ENCODE data around the gene TBXA2R.

TBXA2R gene

DNA sequence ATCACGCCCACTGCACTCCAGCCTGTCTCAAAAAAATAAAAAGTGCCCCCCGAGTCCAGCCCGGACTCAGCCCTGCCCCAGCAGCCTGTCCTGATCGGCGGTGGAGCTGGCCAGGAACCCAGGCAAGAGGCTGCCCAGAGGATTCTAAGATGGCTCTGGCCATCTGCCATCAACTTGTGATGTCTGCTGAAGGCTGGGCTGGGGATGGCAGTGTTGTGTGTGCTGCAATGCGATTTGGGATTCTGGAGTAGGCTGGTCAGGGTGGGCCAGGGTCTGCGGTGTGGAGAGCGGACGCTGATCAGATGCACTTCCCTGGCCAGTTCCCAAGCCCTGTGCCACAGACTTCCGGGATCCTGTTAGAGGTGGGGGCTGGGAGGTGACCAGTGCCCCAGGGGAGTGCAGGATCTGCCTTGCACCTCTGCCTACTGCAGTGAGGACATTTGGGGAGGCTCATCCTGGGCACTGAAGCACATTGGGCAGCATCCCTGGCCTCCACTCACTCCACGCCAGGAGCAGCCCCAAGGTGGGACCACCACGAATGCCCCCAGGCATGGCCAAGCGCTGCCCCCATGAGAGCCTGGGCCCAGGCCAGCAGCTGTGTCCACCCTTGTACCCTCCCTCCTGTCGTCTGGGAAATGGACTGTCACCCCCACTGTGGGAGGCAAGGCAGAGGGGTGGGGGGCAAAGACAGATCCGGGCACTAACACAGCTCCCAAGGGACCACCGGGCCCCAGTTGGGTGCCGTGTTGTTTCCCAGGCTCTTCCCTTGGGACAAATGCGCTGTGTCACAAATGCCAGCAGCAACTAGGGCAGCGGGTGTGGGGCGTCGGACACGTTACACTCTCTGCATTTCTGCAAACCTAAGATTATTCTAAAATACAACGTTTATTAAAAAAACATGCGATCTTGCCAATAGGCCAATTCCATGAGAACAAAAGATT lies 3.4 kb upstream of the TBXA2R start:
- no peak overlapping the region for H3K27ac Mint-ChIP-seq
- H3K36me3 Mint-ChIP-seq (ENCODE audit: low read depth), result peaks cover 9% of the 10 kb centered on the region
- TF ChIP-seq, protein P1, sequence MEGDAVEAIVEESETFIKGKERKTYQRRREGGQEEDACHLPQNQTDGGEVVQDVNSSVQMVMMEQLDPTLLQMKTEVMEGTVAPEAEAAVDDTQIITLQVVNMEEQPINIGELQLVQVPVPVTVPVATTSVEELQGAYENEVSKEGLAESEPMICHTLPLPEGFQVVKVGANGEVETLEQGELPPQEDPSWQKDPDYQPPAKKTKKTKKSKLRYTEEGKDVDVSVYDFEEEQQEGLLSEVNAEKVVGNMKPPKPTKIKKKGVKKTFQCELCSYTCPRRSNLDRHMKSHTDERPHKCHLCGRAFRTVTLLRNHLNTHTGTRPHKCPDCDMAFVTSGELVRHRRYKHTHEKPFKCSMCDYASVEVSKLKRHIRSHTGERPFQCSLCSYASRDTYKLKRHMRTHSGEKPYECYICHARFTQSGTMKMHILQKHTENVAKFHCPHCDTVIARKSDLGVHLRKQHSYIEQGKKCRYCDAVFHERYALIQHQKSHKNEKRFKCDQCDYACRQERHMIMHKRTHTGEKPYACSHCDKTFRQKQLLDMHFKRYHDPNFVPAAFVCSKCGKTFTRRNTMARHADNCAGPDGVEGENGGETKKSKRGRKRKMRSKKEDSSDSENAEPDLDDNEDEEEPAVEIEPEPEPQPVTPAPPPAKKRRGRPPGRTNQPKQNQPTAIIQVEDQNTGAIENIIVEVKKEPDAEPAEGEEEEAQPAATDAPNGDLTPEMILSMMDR (IDR thresholded peaks at IDR 0.05; ENCODE audit: unreplicated experiment in 3 of 3), result no peak
- H3K4me3 Mint-ChIP-seq, result no peak overlapping the region
- H3K9me3 Mint-ChIP-seq, result no peaks in the 10 kb centered on the region
- H3K4me1 Mint-ChIP-seq, result peaks cover 8% of the 10 kb centered on the region
- H3K27me3 Mint-ChIP-seq (ENCODE audit: low read depth), result peaks cover 6% of the 10 kb centered on the region

DNA sequence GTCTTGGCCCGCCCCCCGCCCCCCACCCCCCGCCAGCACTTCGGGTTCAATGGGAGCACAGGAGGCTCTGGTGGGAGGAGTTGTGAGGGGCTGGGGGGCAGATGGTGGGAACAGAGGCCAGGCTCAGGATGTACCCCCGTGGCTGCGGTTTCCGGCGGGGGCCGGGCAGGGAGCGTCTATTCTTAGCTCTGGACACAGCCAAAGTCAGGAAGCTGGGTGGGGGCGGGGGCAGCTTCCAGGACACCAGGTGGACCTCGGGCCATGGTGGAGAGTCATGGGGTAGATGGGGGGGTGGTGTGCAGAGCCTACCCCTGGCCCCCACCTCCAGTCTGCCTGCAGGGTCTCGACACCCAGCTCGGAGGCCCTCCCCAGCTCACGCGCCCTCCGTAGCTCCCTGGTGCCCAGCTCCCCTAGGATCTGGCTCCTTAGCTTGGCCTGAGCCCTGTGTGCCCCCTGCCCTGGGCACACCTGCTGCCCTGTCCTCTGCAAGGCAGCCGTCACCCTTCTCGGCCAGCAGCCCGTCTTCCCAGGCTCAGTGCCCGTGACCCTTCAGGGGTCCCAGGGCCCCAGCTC lies 2.2 kb upstream of the TBXA2R start:
- TF ChIP-seq, protein P1 (IDR thresholded peaks at IDR 0.05; ENCODE audit: unreplicated experiment in 3 of 3), result no peak
- Mint-ChIP-seq H3K36me3 (ENCODE audit: low read depth) (peaks cover 9% of the 10 kb centered on the region), H3K9me3 (no peaks in the 10 kb centered on the region), H3K27me3 (ENCODE audit: low read depth) (peaks cover 6% of the 10 kb centered on the region), H3K4me3 (no peak overlapping the region), H3K27ac (no peak overlapping the region), H3K4me1 (peaks cover 8% of the 10 kb centered on the region)

DNA sequence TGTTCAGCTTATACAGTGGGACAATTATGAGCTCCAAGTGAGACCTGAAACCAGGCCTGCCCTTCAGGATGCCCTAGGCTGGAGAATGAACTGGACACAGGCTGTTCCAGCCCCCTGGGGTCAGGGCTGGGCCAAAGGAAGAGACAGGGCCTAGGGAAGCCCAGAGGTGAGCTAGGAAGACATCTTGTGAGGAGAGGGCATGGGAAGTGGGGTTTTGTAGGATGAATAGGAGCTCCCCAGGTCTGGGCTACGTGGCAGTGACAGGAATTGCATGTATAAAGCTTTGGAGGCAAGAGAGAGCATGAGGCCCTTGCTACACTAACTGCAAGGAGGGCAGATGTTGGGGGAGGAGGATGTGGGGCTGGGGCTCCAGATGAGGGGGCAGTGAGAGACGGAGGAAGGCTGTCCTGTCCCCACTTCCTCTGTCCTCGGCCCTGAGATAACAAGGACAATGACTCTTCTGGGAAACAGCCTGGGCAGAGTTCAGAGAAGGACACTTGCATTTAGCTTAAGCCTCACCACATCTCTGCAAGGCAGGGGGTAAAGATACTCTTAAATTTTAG lies 1.5 kb upstream of the TBXA2R start:
- H3K4me1 Mint-ChIP-seq, result peaks cover 8% of the 10 kb centered on the region
- H3K27ac Mint-ChIP-seq, result peak overlapping the region; percentile 22 to 36 (median 28)
- peaks cover 9% of the 10 kb centered on the region for H3K36me3 Mint-ChIP-seq (ENCODE audit: low read depth)
- H3K4me3 Mint-ChIP-seq, result peak overlapping the region; percentile 53 to 74 (median 64)
- TF ChIP-seq, protein P1 (IDR thresholded peaks at IDR 0.05; ENCODE audit: unreplicated experiment in 3 of 3), result no peak
- H3K27me3 Mint-ChIP-seq (ENCODE audit: low read depth), result peaks cover 6% of the 10 kb centered on the region
- H3K9me3 Mint-ChIP-seq, result no peaks in the 10 kb centered on the region

DNA sequence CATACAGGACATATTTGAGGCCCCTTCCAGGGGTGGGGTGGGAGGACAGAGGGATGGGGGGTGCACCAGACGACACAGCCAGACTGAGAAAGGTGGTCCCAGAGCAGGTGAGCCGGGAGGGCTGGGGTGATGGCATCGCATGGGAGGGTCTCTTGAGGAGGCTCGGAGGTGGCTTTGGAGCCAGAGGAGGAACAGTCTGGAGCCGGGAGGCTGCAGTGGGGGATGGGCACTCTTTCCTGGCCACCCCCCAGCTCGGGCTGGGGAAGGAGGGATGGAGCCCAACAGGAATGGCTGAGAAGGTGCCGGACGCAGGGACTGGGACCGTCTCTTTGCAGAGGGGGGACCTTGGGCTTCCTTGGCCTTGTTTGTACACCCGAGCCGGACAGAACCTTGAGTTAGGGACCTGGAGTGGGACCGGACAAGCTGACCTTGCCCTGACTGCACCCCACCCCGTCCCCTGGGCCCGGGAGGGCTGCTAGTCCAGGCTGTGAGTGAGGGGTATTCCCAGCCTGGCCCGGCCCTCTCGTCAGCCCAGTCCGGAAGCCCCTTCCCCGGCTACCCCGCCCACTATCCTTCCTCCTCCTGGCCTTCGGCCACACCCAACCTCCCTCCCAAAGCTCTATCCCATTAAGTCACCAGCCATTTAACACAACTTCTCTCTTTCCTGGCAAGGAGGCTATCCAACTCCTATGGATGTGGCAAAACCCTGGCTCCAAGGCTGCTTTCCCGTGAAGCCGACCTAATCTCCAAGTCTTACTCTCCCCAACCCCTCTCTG lies 816 bp upstream of the TBXA2R start:
- Mint-ChIP-seq H3K4me1 (peaks cover 8% of the 10 kb centered on the region), H3K36me3 (ENCODE audit: low read depth) (peaks cover 9% of the 10 kb centered on the region), H3K27me3 (ENCODE audit: low read depth) (peaks cover 8% of the 10 kb centered on the region), H3K9me3 (no peaks in the 10 kb centered on the region), H3K4me3 (peak overlapping the region; percentile 53 to 74 (median 64)), H3K27ac (peak overlapping the region; percentile 22 to 46 (median 28))
- TF ChIP-seq, protein P1 (IDR thresholded peaks at IDR 0.05; ENCODE audit: unreplicated experiment in 3 of 3), result no peak

DNA sequence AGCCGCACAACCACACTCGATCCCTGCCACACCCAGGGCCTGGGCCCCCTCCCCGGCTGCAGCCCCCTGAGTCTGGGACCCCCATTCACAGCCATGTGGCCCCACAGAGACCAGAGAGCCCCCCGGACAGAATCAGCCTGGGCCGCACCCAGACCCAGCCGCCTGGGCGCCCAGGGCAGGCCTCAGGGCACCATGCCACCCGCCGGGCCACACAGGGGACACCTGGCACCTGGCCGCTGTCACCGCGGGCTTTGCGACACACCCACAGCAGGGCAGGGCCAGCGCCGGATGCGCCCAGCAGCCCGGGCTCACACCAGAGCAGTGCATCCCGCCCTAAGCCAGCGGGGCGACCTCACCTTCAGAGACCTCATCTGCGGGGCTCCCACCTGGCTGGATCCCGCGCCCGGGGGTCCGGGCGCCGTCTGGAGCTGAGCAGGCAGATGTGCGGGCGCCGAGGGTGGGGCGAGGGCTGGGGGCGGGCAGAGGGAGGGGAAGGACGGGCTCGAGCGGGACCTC lies 443 bp downstream of the TBXA2R start:
- no peak overlapping the region for H3K4me3 Mint-ChIP-seq
- TF ChIP-seq, protein P1 (IDR thresholded peaks at IDR 0.05; ENCODE audit: unreplicated experiment in 3 of 3), result no peak
- no peak overlapping the region for H3K27ac Mint-ChIP-seq
- peaks cover 8% of the 10 kb centered on the region for H3K4me1 Mint-ChIP-seq
- H3K27me3 Mint-ChIP-seq (ENCODE audit: low read depth), result peaks cover 13% of the 10 kb centered on the region
- peaks cover 5% of the 10 kb centered on the region for H3K36me3 Mint-ChIP-seq (ENCODE audit: low read depth)
- H3K9me3 Mint-ChIP-seq, result no peaks in the 10 kb centered on the region

All from nephron (organoid).